ENCODE data around the gene IL12B. TPM values are rescaled to one million over a fixed set of nuclear protein-coding genes. Genes with fewer than 3 reads are reported as not detected.
A peak's percentile ranks its signal among the peaks of the same experiment; 100 is the strongest.

The IL12B gene
- total RNA-seq, 2 experiments from 2014 or later = 0.07 TPM; not detected in 1

DNA sequence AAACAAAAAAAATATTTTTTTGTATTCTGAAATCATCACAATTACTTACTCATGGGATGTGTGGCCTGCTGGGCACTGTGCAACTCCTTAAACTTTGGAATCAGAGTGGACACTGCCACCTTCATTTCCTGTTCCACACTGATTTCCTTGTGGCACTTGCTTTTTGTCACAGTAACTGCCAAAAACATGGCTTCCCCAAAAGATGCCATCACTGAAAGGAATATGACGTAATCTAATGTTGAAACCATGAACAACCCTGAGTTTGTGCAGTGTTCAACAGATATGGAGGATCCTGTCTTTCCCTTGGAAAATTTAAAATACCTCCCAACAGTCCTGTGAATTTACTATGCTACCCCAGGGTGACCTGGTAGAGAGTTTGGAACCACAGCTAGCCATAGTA lies 12.6 kb upstream of the IL12B start:
- Mint-ChIP-seq H3K27ac (no peak overlapping the region), H3K27me3 (peaks cover 18% of the 10 kb centered on the region), H3K9me3 (ENCODE audit: low read depth) (peaks cover 2% of the 10 kb centered on the region), H3K36me3 (peaks cover 18% of the 10 kb centered on the region), H3K4me3 (no peak overlapping the region), H3K4me1 (peaks cover 48% of the 10 kb centered on the region)
- CTCF ChIA-PET = interaction anchor here (1.3 kb wide), 1 partner anchor 68 kb away, joined by 4 read pairs; no protein-coding TSS in a partner anchor
- ATAC-seq (no peak), DNase-seq (no peak)

GRCh38 chr5:159341906-159342310 lies 11.6 kb upstream of the IL12B start:
- ATAC-seq (peak; percentile 23), DNase-seq (peak; percentile 70)
- Mint-ChIP-seq H3K9me3 (ENCODE audit: low read depth) (peaks cover 2% of the 10 kb centered on the region), H3K4me1 (peaks cover 58% of the 10 kb centered on the region), H3K36me3 (peaks cover 18% of the 10 kb centered on the region), H3K27ac (peak overlapping the region; percentile 1), H3K27me3 (peaks cover 11% of the 10 kb centered on the region), H3K4me3 (no peak overlapping the region)
- CTCF ChIA-PET = interaction anchor here (1.3 to 2.2 kb wide), 3 partner anchors 10 to 69 kb away, joined by 3 to 12 read pairs (median 4); no protein-coding TSS in a partner anchor

- no peak for DNase-seq
These were observed 10.9 kb upstream of the IL12B start for GRCh38 chr5:159341145-159341544.

GRCh38 chr5:159340511-159340910 lies 10.2 kb upstream of the IL12B start:
- Mint-ChIP-seq H3K27me3 (peaks cover 11% of the 10 kb centered on the region), H3K9me3 (ENCODE audit: low read depth) (peaks cover 2% of the 10 kb centered on the region), H3K4me1 (peaks cover 66% of the 10 kb centered on the region), H3K4me3 (no peak overlapping the region), H3K36me3 (peaks cover 19% of the 10 kb centered on the region), H3K27ac (peak overlapping the region; percentile 68)
- DNase-seq (peak; percentile 79), ATAC-seq (peak; percentile 31)
- CTCF ChIA-PET = interaction anchor here (1.1 to 2.2 kb wide), 8 partner anchors 9 to 647 kb away, joined by 3 to 12 read pairs (median 4); no protein-coding TSS in a partner anchor

More at GRCh38 chr5:159341145-159341544, 10.9 kb upstream of the IL12B start:
- H3K4me3 Mint-ChIP-seq = no peak overlapping the region
- H3K27me3 Mint-ChIP-seq = peaks cover 11% of the 10 kb centered on the region
- H3K36me3 Mint-ChIP-seq = peaks cover 19% of the 10 kb centered on the region
- peaks cover 2% of the 10 kb centered on the region for H3K9me3 Mint-ChIP-seq (ENCODE audit: low read depth)
- H3K27ac Mint-ChIP-seq = peak overlapping the region; percentile 68
- peaks cover 65% of the 10 kb centered on the region for H3K4me1 Mint-ChIP-seq
- no peak for ATAC-seq
- CTCF ChIA-PET = interaction anchor here (1.3 to 2.2 kb wide), 7 partner anchors 9 to 87 kb away, joined by 3 to 12 read pairs (median 4); no protein-coding TSS in a partner anchor

DNA sequence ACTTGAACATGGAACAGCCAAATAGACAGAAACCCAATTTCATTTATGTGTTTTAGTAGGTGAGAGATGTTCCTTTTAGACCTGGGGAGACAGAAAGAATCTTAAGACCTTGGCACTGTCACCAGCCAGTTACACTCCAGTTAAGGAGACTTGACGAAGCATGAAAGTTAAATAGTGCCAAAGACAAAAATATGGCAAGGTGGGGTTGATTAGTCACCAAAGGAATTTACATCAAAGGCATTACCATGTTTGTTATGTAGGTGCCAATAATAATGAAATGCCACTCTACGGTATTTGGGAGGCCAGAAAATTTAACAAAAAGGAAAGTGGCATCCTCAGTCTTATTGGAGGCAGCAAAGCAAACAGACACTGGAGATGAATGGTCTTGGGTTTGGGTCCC lies 9.2 kb upstream of the IL12B start:
- H3K27ac Mint-ChIP-seq = no peak overlapping the region
- peaks cover 9% of the 10 kb centered on the region for H3K27me3 Mint-ChIP-seq
- DNase-seq (no peak), ATAC-seq (no peak)
- peaks cover 66% of the 10 kb centered on the region for H3K4me1 Mint-ChIP-seq
- CTCF ChIA-PET = interaction anchor here (1.7 kb wide), 2 partner anchors 73 to 89 kb away, joined by 5 to 6 read pairs; no protein-coding TSS in a partner anchor
- peaks cover 2% of the 10 kb centered on the region for H3K9me3 Mint-ChIP-seq (ENCODE audit: low read depth)
- H3K36me3 Mint-ChIP-seq = peaks cover 19% of the 10 kb centered on the region
- no peak overlapping the region for H3K4me3 Mint-ChIP-seq

DNA sequence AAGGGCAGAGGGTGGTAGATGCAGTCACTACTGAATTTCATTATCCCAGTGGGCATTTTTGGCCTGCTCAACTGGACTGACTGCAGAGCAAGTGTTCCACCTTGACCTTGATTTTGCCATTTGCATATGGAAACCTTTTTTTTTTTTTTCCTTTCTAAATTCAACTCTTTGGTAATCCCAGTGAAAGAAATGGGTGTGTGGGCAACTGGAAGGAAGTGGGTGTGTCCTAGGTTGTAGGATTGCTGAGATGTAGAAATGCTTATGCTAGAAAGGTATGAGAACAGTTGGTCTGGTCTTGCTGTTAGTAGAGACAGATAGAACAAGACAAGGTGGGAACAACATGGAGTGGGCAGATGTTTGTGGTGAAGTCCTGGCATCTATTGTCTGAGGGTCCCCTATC lies 7.8 kb upstream of the IL12B start:
- peaks cover 61% of the 10 kb centered on the region for H3K4me1 Mint-ChIP-seq
- CTCF ChIA-PET = interaction anchor here (1.2 to 7.0 kb wide), 4 partner anchors 51 to 181 kb away, joined by 3 to 38 read pairs (median 4); no protein-coding TSS in a partner anchor
- no peak for DNase-seq

DNA sequence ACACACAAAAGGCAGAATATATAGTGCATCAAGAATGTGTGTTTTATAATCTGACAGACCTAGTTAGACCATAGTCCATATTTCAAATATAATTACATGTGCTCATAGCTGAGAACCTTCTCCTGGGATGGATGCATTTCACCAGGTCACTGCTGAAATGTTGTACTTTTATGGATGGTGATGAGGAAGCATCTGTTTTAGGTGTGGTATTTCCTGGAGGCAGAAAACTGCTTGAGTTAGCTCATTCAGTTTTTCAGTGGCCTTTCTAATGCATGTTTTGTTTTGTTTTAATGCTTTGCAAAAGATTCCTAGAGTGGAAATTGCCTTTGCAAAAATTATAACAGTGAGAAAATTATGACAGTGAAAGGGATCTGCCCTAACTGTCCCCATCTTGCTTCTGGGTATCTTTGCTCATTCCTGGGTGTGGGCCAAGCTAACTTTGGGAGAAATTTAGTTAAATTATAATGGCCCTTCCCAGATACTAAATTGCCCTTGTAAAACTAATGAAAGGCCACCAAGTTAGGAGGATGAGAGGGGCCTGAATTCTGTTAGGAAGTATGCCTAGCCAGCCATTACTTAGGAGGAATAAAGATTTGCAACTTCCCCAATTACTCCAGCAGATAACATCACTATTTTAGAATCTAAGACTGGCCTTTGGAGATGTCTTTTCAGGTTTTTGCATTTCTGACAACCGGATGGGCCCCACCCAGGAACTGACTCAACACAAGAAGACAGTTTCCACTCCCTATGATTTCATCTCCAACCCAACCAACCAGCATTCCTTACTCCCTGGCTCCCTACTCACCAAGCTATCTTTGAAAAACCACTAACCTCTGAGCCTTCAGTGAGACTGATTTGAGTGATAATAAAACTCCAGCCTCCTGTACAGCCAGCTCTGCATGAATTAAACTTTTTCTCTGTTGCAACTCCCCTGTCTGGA lies 7.0 kb upstream of the IL12B start:
- ATAC-seq (peak; percentile 72), DNase-seq (peak; percentile 80)
- Mint-ChIP-seq H3K36me3 (peaks cover 12% of the 10 kb centered on the region), H3K27me3 (peaks cover 13% of the 10 kb centered on the region), H3K27ac (peak overlapping the region; percentile 93), H3K4me3 (peak overlapping the region; percentile 10), H3K9me3 (ENCODE audit: low read depth) (peaks cover 2% of the 10 kb centered on the region), H3K4me1 (peaks cover 60% of the 10 kb centered on the region)
- CTCF ChIA-PET = interaction anchor here (1.2 to 7.0 kb wide), 5 partner anchors 22 to 181 kb away, joined by 3 to 38 read pairs (median 4); no protein-coding TSS in a partner anchor

More for the DNA sequence above, 7.8 kb upstream of the IL12B start:
- Mint-ChIP-seq H3K9me3 (ENCODE audit: low read depth) (peaks cover 2% of the 10 kb centered on the region), H3K27me3 (peaks cover 5% of the 10 kb centered on the region), H3K4me3 (peak overlapping the region; percentile 10), H3K36me3 (peaks cover 12% of the 10 kb centered on the region), H3K27ac (peak overlapping the region; percentile 93)
- ATAC-seq = no peak

- H3K4me3 Mint-ChIP-seq = no peak overlapping the region
- peaks cover 57% of the 10 kb centered on the region for H3K4me1 Mint-ChIP-seq
- ATAC-seq (no peak), DNase-seq (no peak)
- CTCF ChIA-PET = interaction anchor here (1.2 to 7.0 kb wide), 4 partner anchors 23 to 180 kb away, joined by 4 to 38 read pairs (median 4); no protein-coding TSS in a partner anchor
- H3K27me3 Mint-ChIP-seq = peaks cover 18% of the 10 kb centered on the region
- peak overlapping the region; percentile 93 for H3K27ac Mint-ChIP-seq
- H3K36me3 Mint-ChIP-seq = peaks cover 9% of the 10 kb centered on the region
- peaks cover 2% of the 10 kb centered on the region for H3K9me3 Mint-ChIP-seq (ENCODE audit: low read depth)
These were observed 6.3 kb upstream of the IL12B start for GRCh38 chr5:159336586-159336985.

DNA sequence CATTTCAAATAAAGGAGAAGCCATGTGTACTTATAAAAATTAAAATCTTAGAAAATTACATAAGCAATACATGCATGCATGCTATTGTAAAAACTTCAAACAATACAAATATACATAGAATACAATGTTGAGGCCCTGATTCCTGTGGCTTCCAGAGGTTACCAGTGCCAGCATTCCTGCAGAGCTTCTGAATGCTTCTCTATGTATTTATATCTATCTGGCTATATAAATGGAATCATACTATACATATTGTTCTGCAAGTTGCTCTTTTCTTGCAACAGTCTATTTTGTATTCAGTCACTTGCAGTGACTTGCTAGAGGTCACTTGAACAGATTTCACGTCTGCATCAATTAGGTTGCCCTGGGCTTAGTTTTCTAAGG lies 3.2 kb upstream of the IL12B start:
- ATAC-seq (no peak), DNase-seq (no peak)
- H3K27ac Mint-ChIP-seq = no peak overlapping the region
- no peak overlapping the region for H3K4me3 Mint-ChIP-seq
- no peaks in the 10 kb centered on the region for H3K9me3 Mint-ChIP-seq (ENCODE audit: low read depth)
- H3K36me3 Mint-ChIP-seq = peaks cover 4% of the 10 kb centered on the region
- peaks cover 40% of the 10 kb centered on the region for H3K4me1 Mint-ChIP-seq
- CTCF ChIA-PET = interaction anchor here (1.1 to 7.0 kb wide), 2 partner anchors 77 to 182 kb away, joined by 6 to 38 read pairs; no protein-coding TSS in a partner anchor
- H3K27me3 Mint-ChIP-seq = peaks cover 42% of the 10 kb centered on the region

GRCh38 chr5:159332800-159333544 lies 2.7 kb upstream of the IL12B start:
- Mint-ChIP-seq H3K9me3 (ENCODE audit: low read depth) (no peaks in the 10 kb centered on the region), H3K27ac (no peak overlapping the region), H3K4me3 (no peak overlapping the region), H3K4me1 (peaks cover 34% of the 10 kb centered on the region), H3K36me3 (peaks cover 1% of the 10 kb centered on the region), H3K27me3 (peaks cover 48% of the 10 kb centered on the region)
- DNase-seq (no peak), ATAC-seq (no peak)
- CTCF ChIA-PET = interaction anchor here (1.1 to 7.0 kb wide), 9 partner anchors 11 to 654 kb away, joined by 3 to 38 read pairs (median 4); no protein-coding TSS in a partner anchor

DNA sequence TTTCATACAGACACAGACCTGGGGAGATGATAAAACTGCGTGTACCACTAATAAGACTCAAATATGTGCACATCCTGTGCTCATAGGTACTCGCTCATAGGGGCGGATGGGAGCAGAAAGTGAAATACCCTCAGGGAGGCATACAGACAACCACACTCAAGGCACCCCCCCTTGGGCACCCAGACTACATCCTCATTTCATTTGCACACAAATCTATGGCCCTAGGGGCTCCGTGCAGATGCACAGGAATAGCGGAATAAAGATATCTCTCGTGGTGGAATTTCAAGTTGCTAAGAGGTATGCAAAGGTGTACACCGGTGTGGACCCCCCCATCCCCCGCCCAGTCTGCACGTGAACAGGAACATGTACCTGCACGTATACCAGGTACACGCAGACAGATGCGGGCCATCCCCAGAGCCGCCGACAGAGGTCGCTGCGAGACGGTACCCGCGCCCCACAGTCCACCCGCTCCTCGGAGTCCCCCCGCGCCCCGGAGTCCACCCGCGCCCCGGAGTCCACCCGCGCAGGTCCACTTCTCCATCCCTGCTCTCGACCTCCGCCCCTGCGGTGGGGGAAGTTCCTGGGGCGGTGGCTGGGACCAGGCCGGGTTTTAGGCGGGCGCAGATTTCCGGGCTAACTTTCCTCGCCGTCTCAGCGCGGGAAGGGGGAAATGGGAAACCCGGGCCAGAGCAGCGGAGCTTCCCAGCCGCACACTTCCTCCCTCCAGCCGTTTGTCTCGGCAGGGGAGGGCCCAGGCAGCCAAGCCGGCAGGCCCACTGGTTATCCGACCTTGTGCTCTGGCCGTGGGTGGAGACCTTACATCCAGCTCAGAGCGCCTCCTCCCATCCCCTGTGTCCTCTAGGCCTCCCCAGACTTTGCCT lies 1.0 kb upstream of the IL12B start:
- Mint-ChIP-seq H3K9me3 (ENCODE audit: low read depth) (no peaks in the 10 kb centered on the region), H3K4me1 (peaks cover 18% of the 10 kb centered on the region), H3K27me3 (peaks cover 59% of the 10 kb centered on the region), H3K36me3 (no peaks in the 10 kb centered on the region), H3K27ac (peak overlapping the region; percentile 44), H3K4me3 (peak overlapping the region; percentile 57)
- ATAC-seq (peak; percentile 93), DNase-seq (peak; percentile 79)
- CTCF ChIA-PET = interaction anchor here (0.9 to 7.0 kb wide), 13 partner anchors 10 to 657 kb away, joined by 3 to 38 read pairs (median 4); no protein-coding TSS in a partner anchor

- H3K36me3 Mint-ChIP-seq = no peaks in the 10 kb centered on the region
- H3K9me3 Mint-ChIP-seq (ENCODE audit: low read depth) = no peaks in the 10 kb centered on the region
- CTCF ChIA-PET = interaction anchor here (0.6 to 2.2 kb wide), 3 partner anchors 18 to 751 kb away, joined by 3 to 6 read pairs (median 3); no protein-coding TSS in a partner anchor
- peaks cover 48% of the 10 kb centered on the region for H3K27me3 Mint-ChIP-seq
- DNase-seq = no peak
- no peaks in the 10 kb centered on the region for H3K4me1 Mint-ChIP-seq
- no peak for ATAC-seq
- H3K4me3 Mint-ChIP-seq = no peak overlapping the region
- no peak overlapping the region for H3K27ac Mint-ChIP-seq
These were observed 5.3 kb downstream of the IL12B start for GRCh38 chr5:159324986-159325385.
